ENCODE measurements around the gene LARP1B.
"Not testable (repeated sequence)": the region's sequence is repeated elsewhere in the genome, so short reads cannot be mapped to it uniquely, and the experiment has no call there.

LARP1B gene

DNA sequence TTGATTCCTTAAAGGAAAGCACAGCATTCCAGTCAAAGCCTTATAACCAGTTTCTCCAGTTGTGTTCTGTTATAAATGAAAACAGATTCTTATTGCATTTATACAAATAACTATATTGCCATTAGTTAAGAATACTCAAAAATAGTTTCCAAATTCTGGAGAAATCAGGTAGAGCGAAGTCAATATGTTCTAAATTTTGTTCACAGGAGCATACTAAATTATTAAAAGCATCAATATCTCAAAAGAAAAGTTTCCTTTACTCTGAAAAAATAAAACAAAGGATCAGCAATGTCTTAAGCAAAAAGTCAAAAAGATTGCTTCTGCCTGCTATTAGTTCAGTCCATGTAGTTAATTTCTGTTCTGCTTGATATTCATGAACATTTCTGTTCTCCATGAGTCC, 186.8 kb downstream of the LARP1B start:
- no peak for DNase-seq (ENCODE audit: low read depth)
- TF ChIP-seq MYC (IDR thresholded peaks at IDR 0.05; ENCODE audit: low read depth, low read length): no peak
- TF ChIP-seq, protein P1, sequence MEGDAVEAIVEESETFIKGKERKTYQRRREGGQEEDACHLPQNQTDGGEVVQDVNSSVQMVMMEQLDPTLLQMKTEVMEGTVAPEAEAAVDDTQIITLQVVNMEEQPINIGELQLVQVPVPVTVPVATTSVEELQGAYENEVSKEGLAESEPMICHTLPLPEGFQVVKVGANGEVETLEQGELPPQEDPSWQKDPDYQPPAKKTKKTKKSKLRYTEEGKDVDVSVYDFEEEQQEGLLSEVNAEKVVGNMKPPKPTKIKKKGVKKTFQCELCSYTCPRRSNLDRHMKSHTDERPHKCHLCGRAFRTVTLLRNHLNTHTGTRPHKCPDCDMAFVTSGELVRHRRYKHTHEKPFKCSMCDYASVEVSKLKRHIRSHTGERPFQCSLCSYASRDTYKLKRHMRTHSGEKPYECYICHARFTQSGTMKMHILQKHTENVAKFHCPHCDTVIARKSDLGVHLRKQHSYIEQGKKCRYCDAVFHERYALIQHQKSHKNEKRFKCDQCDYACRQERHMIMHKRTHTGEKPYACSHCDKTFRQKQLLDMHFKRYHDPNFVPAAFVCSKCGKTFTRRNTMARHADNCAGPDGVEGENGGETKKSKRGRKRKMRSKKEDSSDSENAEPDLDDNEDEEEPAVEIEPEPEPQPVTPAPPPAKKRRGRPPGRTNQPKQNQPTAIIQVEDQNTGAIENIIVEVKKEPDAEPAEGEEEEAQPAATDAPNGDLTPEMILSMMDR (IDR thresholded peaks at IDR 0.05; ENCODE audit: low read depth, low read length): no peak
- no peak for TF ChIP-seq POLR2A (IDR thresholded peaks at IDR 0.05; ENCODE audit: extremely low read depth, insufficient read length)
- TF ChIP-seq, protein P2, sequence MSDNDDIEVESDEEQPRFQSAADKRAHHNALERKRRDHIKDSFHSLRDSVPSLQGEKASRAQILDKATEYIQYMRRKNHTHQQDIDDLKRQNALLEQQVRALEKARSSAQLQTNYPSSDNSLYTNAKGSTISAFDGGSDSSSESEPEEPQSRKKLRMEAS (IDR thresholded peaks at IDR 0.05; ENCODE audit: low read depth, low read length): no peak
- no peak overlapping the region for H3K4me3 ChIP-seq (ENCODE audit: low read depth, low read length)

DNA sequence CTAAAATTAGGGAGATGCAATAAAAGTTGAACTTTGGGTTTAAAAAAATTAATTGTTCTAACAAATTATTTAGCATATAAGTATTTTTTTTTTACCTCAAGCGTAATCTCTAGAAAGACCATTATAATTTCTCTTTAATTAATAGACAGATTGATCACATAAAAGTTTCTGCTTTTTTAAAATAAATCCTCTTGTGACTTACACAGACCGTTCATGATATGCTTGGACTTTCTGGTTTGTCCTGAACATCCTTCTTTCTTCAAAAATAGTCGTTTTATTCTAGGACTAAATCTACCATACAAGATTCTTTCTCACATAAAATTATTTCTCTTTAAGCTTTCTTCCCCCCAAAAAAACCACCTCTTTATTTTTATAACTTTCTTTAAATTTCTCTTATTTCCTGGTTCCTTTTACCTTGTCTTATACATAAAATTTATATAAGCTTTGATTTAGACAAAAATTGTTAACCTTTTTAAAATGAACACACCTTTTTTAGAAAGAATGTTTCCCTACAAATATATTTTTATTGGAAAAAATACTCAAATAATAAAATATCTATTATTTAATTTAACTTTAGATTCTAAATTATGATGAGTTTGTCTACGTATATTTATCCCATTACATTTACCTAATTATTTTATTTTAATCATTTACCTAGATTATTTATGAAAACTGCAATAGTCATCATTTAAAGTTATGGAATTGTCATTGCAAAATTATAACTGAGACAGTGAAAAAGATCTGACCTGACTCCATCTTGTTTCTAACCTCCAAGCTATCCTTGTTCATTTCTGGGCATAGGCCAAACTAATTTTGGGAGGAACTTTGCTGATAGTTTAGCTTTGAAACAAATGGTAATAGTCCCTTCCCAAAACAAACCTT, 188.9 kb downstream of the LARP1B start:
- peak; percentile 15 for DNase-seq (ENCODE audit: low read depth)
- no peak overlapping the region for H3K4me3 ChIP-seq (ENCODE audit: low read depth, low read length)
- TF ChIP-seq, protein P2 (IDR thresholded peaks at IDR 0.05; ENCODE audit: low read depth, low read length): no peak
- TF ChIP-seq POLR2A (IDR thresholded peaks at IDR 0.05; ENCODE audit: extremely low read depth, insufficient read length) (no peak), MYC (IDR thresholded peaks at IDR 0.05; ENCODE audit: low read depth, low read length) (no peak)
- TF ChIP-seq, protein P1 (IDR thresholded peaks at IDR 0.05; ENCODE audit: low read depth, low read length): no peak

DNA sequence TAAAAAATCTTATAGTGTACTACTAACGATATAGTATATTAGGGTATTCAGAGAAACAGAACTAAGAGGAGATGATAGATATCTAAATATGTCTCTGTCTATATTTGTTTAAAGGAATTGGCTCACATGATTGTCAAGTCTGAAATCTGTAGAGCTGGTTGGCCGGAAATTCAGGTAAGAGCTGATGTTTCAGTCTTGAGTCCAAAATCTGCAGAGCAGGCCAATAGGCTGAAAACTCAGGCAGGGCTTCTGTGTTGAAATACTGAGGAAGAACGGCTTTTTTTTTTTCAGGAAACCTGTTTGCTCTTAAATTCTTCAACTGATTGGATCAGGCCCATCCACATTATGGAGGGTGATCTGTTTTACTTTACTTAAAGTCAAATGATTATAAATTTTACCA, 194.8 kb downstream of the LARP1B start:
- no peak overlapping the region for H3K4me3 ChIP-seq (ENCODE audit: low read depth, low read length)
- DNase-seq (ENCODE audit: low read depth): no peak
- no peak for TF ChIP-seq POLR2A (IDR thresholded peaks at IDR 0.05; ENCODE audit: extremely low read depth, insufficient read length)
- TF ChIP-seq MYC (IDR thresholded peaks at IDR 0.05; ENCODE audit: low read depth, low read length): no peak
- TF ChIP-seq, protein P1 (IDR thresholded peaks at IDR 0.05; ENCODE audit: low read depth, low read length): no peak
- TF ChIP-seq, protein P2 (IDR thresholded peaks at IDR 0.05; ENCODE audit: low read depth, low read length): no peak

DNA sequence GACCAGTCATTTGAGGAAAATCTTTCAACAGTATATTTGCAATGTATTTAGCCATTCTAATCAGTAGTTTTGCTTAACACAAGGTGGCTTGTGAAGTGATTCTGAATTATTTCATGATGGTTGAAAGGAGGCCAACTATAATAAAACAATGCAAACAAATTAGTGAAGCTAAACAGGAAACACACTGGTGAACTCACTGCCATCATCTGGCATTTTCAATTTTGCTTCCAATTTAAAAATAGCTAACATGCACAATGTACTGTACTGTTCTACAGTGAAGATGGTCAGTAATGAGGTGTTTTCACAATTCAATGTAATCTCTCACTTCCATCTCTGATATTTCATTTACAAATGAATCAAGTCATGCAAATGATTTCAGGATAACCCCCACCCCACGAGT, 195.4 kb downstream of the LARP1B start:
- no peak for DNase-seq (ENCODE audit: low read depth)
- TF ChIP-seq, protein P2 (IDR thresholded peaks at IDR 0.05; ENCODE audit: low read depth, low read length): no peak
- TF ChIP-seq MYC (IDR thresholded peaks at IDR 0.05; ENCODE audit: low read depth, low read length) (no peak), POLR2A (IDR thresholded peaks at IDR 0.05; ENCODE audit: extremely low read depth, insufficient read length) (no peak)
- TF ChIP-seq, protein P1 (IDR thresholded peaks at IDR 0.05; ENCODE audit: low read depth, low read length): no peak
- H3K4me3 ChIP-seq (ENCODE audit: low read depth, low read length): no peak overlapping the region

DNA sequence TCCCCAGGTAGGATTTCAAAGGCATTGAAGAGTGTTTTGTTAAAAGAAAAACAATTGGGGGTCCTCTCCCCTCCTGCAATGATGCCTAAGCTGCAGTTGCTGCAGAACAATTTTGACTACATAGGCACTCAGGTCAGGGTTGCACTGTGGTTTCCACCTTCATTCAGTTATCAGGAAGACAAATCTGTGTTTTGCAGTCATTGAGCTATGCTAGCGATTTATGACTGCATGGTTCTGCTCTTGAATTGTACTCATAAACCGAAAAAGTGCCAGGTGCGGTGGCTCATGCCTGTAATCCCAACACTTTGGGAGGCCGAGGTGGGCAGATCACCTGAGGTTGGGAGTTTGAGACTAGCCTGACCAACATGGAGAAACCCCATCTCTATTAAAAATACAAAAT, 197.1 kb downstream of the LARP1B start:
- not testable (repeated sequence) for DNase-seq (ENCODE audit: low read depth); H3K4me3 ChIP-seq (ENCODE audit: low read depth, low read length)

DNA sequence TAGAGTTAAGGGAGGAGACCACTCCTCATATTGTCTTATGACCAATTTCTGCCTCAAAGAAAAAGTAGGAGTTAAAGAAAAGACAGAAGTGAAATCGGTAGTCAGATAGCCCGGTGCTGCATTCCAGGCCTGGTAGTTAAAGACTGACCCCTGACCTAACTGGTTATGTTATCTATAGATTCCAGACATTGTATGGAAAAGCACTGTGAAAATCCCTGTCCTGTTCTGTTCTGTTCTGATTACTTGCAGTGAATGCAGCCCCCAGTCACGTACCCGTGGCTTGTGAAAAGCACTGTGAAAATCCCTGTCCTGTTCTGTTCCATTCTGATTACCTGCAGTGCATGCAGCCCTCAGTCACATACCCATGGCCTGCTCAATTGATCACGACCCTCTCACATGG, 198.8 kb downstream of the LARP1B start:
- not testable (repeated sequence) for DNase-seq (ENCODE audit: low read depth); H3K4me3 ChIP-seq (ENCODE audit: low read depth, low read length)
